Activated CD8-positive, alpha-beta T cell treated with anti-CD3 and anti-CD28 coated beads for 36 hours (primary cell): ENCODE measurements around the gene CRTAC1. TPM values are rescaled to one million over a fixed set of nuclear protein-coding genes. Genes with fewer than 3 reads are reported as not detected.

Experiments used
- ATAC-seq: fragments of 200-7000 bp; cut with Tn5 transposase; one replicate; pipeline ENCODE4 v1.10.0; 2021; ENCODE audit warnings: mild to moderate bottlenecking, moderate library complexity
- CTCF ChIA-PET: fragments of 350-600 bp; sonication (Branson Sonifier 250); formaldehyde crosslinking; loops from one replicate; lab custom pipeline; 2021; ENCODE audit warnings: antibody characterized with exemption; lab: Charles Lee
- POLR2A ChIA-PET: fragments of 350-600 bp; sonication (Branson Sonifier 250); formaldehyde crosslinking; loops from one replicate; lab custom pipeline; 2021; ENCODE audit warnings: antibody characterized with exemption; lab: Charles Lee
- DNase-seq: peaks from one replicate; pipeline ENCODE4 v3.0.0-alpha.2; 2020
- H3K27ac Mint-ChIP-seq: one replicate; pipeline ENCODE4 v1.8.0; 2021; ENCODE audit warnings: mild to moderate bottlenecking, mixed read lengths
- H3K27me3 Mint-ChIP-seq: one replicate; pipeline ENCODE4 v1.8.0; 2021; ENCODE audit warnings: mixed read lengths
- H3K36me3 Mint-ChIP-seq: one replicate; pipeline ENCODE4 v1.8.0; 2021; ENCODE audit warnings: low read depth, mixed read lengths
- H3K4me1 Mint-ChIP-seq: one replicate; pipeline ENCODE4 v1.8.0; 2021; ENCODE audit warnings: low read depth, mixed read lengths
- H3K4me3 Mint-ChIP-seq: one replicate; pipeline ENCODE4 v1.8.0; 2021; ENCODE audit warnings: mild to moderate bottlenecking, moderate library complexity, mixed read lengths
- H3K9me3 Mint-ChIP-seq: one replicate; pipeline ENCODE4 v1.8.0; 2021; ENCODE audit warnings: mixed read lengths
- intact Hi-C: fragments of 100-400 bp; cut with micrococcal nuclease; formaldehyde crosslinking; loops from one replicate; pipeline ENCODE4 v1.10.0; 2022
- total RNA-seq, 2 experiments: library from RNA; stranded (reverse); gene quantifications; one replicate each; pipeline ENCODE4 v1.2.3, GENCODE V29; 2021
- TF ChIP-seq, protein P1 (sequence below): fragments of 200-600 bp; IDR thresholded peaks from one replicate; pipeline ENCODE4 v1.8.0; 2022; ENCODE audit warnings: antibody characterized with exemption, mild to moderate bottlenecking

CRTAC1 gene
- total RNA-seq, 2 experiments from 2014 or later, result not detected

DNA sequence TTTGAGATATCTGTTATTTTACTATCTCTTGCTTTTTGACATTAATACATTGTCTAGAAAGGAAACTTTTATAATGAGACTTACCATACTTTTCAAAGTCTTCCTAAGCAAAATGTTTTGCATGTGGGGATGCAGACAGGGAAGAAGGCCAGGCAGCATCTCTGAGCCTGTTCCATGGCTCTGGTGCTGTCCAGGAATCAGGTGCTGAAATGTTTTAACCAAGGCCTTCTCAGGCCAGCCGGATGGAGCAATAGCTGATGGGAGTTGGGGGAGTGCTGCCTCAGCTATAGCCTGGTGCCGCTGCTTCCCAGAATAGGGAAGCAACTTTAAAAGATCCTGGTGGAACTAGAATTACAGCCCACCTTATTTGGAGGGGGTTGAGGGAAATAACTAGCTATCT, 38.5 kb downstream of the CRTAC1 start:
- H3K27ac Mint-ChIP-seq, result no peak overlapping the region
- CTCF ChIA-PET, result interaction anchor here (1.0 kb wide), 1 partner anchor 76 kb away, joined by 3 read pairs; no protein-coding TSS in a partner anchor

DNA sequence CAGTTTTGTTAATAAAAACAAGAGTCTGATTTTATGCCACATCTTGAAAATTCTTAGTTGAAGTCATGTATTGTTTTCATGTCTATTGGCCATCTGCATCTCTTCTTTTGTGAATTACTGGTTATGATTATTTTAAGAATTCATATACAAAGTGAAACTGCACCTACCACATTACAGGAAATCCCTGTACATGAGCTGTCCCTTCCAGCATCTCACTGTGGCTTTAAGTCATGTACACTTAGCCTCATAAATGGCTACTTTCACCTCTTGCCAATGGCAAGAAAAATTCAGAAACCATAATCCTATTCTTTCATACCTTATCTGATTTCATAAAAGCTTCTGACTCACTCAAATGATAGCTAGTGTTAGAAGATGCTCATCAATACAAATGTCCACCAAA, 48.6 kb downstream of the CRTAC1 start:
- CTCF ChIA-PET, result no interaction called here
- H3K27me3 Mint-ChIP-seq, result peaks cover 25% of the 10 kb centered on the region

More for the DNA sequence above, 38.5 kb downstream of the CRTAC1 start:
- Mint-ChIP-seq H3K27me3 (peaks cover 11% of the 10 kb centered on the region), H3K9me3 (no peaks in the 10 kb centered on the region), H3K36me3 (no peaks in the 10 kb centered on the region), H3K4me1 (no peaks in the 10 kb centered on the region), H3K4me3 (no peak overlapping the region)
- DNase-seq (no peak), ATAC-seq (no peak)
- TF ChIP-seq, protein P1, sequence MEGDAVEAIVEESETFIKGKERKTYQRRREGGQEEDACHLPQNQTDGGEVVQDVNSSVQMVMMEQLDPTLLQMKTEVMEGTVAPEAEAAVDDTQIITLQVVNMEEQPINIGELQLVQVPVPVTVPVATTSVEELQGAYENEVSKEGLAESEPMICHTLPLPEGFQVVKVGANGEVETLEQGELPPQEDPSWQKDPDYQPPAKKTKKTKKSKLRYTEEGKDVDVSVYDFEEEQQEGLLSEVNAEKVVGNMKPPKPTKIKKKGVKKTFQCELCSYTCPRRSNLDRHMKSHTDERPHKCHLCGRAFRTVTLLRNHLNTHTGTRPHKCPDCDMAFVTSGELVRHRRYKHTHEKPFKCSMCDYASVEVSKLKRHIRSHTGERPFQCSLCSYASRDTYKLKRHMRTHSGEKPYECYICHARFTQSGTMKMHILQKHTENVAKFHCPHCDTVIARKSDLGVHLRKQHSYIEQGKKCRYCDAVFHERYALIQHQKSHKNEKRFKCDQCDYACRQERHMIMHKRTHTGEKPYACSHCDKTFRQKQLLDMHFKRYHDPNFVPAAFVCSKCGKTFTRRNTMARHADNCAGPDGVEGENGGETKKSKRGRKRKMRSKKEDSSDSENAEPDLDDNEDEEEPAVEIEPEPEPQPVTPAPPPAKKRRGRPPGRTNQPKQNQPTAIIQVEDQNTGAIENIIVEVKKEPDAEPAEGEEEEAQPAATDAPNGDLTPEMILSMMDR, result no peak
- POLR2A ChIA-PET, result no interaction called here
- intact Hi-C loops, result no loop called here

DNA sequence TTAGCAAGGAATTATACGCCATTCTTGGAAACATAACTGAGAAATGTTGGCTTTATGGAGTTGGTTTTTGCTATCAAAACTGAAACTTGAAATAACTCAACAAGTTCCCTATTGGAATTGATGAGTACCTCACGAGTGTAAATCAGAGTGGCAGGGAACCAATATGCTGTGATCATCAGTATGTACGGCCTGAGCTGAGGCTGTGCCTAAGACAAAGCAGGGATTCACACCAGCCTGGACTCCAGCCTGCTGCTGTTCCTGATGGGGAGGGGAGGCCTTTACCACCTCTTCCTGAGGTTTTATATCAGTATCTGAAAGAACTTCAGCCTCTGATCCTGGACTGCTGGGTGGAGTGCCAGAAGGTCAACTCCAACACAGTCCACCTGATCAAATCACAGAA, 52.7 kb downstream of the CRTAC1 start:
- Mint-ChIP-seq H3K4me1 (no peaks in the 10 kb centered on the region), H3K36me3 (no peaks in the 10 kb centered on the region), H3K27ac (no peak overlapping the region), H3K4me3 (no peak overlapping the region), H3K27me3 (peaks cover 44% of the 10 kb centered on the region), H3K9me3 (no peaks in the 10 kb centered on the region)
- ATAC-seq, result no peak
- TF ChIP-seq, protein P1, result no peak
- no peak for DNase-seq
- ChIA-PET POLR2A (no interaction called here), CTCF (interaction anchor here (1.6 kb wide), 1 partner anchor 51 kb away, joined by 4 read pairs; no protein-coding TSS in a partner anchor)
- intact Hi-C loops, result no loop called here

More for the DNA sequence above, 48.6 kb downstream of the CRTAC1 start:
- no peaks in the 10 kb centered on the region for H3K4me1 Mint-ChIP-seq
- POLR2A ChIA-PET, result no interaction called here
- no peak overlapping the region for H3K27ac Mint-ChIP-seq
- H3K36me3 Mint-ChIP-seq, result no peaks in the 10 kb centered on the region
- ATAC-seq, result no peak
- no peaks in the 10 kb centered on the region for H3K9me3 Mint-ChIP-seq
- TF ChIP-seq, protein P1, result no peak
- intact Hi-C loops, result no loop called here
- no peak overlapping the region for H3K4me3 Mint-ChIP-seq
- no peak for DNase-seq

DNA sequence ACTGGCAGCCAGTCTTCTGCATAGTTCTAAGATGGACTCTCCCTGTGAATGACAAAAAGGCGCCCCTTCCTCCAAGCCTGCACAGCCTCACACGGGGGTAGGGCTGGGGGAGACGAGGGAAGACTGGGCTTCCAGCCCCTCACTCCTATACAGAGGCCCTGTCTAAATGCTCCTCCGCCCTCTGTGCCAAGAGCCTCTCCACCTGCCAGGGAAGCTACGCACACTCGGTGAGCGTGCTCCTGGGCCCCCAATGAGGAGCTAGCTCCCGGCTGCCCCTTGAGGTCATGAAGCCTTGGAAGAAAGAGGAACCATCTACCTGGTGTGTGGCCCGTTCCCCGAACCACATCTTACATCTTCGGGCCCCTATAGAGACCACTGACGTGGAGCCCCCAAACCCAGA, 54.8 kb downstream of the CRTAC1 start:
- H3K4me3 Mint-ChIP-seq, result no peak overlapping the region
- intact Hi-C loops, result no loop called here
- ChIA-PET POLR2A (no interaction called here), CTCF (no interaction called here)
- no peak for DNase-seq
- TF ChIP-seq, protein P1, result no peak
- no peak overlapping the region for H3K27ac Mint-ChIP-seq
- H3K4me1 Mint-ChIP-seq, result no peaks in the 10 kb centered on the region
- H3K9me3 Mint-ChIP-seq, result no peaks in the 10 kb centered on the region
- no peak for ATAC-seq
- H3K27me3 Mint-ChIP-seq, result peaks cover 46% of the 10 kb centered on the region
- H3K36me3 Mint-ChIP-seq, result no peaks in the 10 kb centered on the region

DNA sequence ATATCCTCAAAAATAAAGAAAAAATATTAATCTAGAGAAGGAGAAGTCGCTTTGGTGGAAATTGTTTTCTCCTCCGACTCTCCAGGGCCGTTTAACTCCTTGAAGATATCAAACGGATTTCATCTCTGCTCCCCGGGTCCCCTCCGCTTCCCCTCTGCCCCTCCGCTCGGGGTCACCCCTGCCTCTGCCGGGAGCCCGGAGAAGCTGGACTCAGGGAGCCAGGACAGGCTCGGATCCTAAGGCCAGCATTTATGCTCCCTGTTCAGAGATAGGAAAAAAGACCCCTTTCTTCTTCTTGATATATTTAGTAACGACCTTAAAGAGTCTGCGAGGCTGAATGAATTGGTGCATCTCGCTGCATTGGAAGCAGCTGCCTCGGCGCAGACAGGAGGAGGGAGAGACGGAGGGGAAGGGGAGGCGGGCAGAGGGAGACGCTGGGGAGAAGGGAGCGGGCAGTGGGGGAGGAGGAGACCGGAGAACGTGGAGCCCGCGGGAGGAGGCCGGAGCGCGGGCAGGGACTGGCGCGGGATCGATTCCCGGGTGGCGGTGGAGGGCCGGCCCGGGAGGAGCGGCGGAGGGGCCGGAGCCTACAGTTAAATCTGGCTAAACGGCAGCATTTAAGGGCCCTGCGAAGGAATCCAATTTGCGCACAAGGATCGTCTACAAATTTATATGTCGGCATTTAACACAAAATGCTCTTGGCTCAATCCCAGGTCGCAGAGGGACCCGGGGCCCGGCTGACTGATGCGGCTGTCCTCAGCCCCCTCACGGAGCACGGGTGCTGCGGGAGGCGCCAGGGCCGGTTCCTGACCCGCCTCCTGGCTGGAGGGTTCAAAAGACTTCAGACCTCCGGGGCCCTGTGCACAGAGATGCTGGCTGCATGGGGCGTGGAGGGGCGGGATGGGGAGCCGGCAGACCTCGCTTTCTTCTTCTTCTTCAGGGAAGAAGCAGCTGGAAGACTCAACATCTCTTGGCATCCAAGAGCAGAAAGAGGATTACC, 55.6 kb downstream of the CRTAC1 start:
- ATAC-seq (no peak), DNase-seq (no peak)
- intact Hi-C loops, result no loop called here
- H3K27me3 Mint-ChIP-seq, result peaks cover 52% of the 10 kb centered on the region
- ChIA-PET CTCF (no interaction called here), POLR2A (no interaction called here)
- no peaks in the 10 kb centered on the region for H3K9me3 Mint-ChIP-seq
- H3K27ac Mint-ChIP-seq, result no peak overlapping the region
- H3K4me1 Mint-ChIP-seq, result no peaks in the 10 kb centered on the region
- TF ChIP-seq, protein P1, result no peak
- H3K36me3 Mint-ChIP-seq, result no peaks in the 10 kb centered on the region
- H3K4me3 Mint-ChIP-seq, result no peak overlapping the region
